ENCODE data around the gene LTF.

LTF gene

GRCh38 chr3:46462111-46462510 lies 2.6 kb downstream of the LTF start:
- Histone ChIP-seq H3K36me3 (replicated peaks in 1 of 2; ENCODE audit: control insufficient read depth in 2 of 2, insufficient read depth in 2 of 2, low read length in 2 of 2) (no peaks in the 10 kb centered on the region), H2BK15ac (ENCODE audit: low read length) (no peak overlapping the region), H3K23ac (ENCODE audit: low read depth, low read length, poor library complexity) (no peak overlapping the region), H2BK120ac (ENCODE audit: low read depth, low read length) (no peak overlapping the region), H2AK5ac (ENCODE audit: low read depth, low read length) (no peak overlapping the region), H4K8ac (ENCODE audit: low read depth, low read length) (no peak overlapping the region), H3K79me1 (ENCODE audit: low read depth, low read length) (no peaks in the 10 kb centered on the region), H2BK12ac (ENCODE audit: low read length) (no peak overlapping the region), H3K4me3 (ENCODE audit: low read length in 2 of 2) (no peak overlapping the region), H2BK5ac (ENCODE audit: low read length) (no peak overlapping the region), H3K9me3 (replicated peaks in 1 of 2; ENCODE audit: control insufficient read depth in 2 of 2, insufficient read depth in 1 of 2, low read depth in 1 of 2, low read length in 2 of 2) (no peaks in the 10 kb centered on the region), H3K27ac (replicated peaks; ENCODE audit: low read length) (no peak overlapping the region), H3K9ac (ENCODE audit: low read depth, low read length, poor library complexity) (no peak overlapping the region), H3K27me3 (ENCODE audit: control insufficient read depth in 3 of 3, insufficient read depth in 3 of 3, low read depth in 1 of 3, low read length in 3 of 3) (peaks cover 0 to 22% (median 0%) of the 10 kb centered on the region in 3 experiments), H3K4me2 (ENCODE audit: insufficient read depth, low read length, poor library complexity, severe bottlenecking) (no peak overlapping the region), H3K4ac (ENCODE audit: low read length) (no peak overlapping the region), H3K18ac (ENCODE audit: low read length) (no peak overlapping the region), H3K4me1 (ENCODE audit: control insufficient read depth in 2 of 2, insufficient read depth in 1 of 2, low read depth in 1 of 2, low read length in 2 of 2) (no peaks in the 10 kb centered on the region), H3K14ac (ENCODE audit: low read length) (no peak overlapping the region), H2AFZ (ENCODE audit: low read length) (no peak overlapping the region), H4K91ac (ENCODE audit: low read depth, low read length, poor library complexity) (no peak overlapping the region)
- no peak for DNase-seq (ENCODE audit: low spot score)
- WGBS, 2 donors (ENCODE audit: extremely low coverage in 2 of 2, insufficient read length in 2 of 2, insufficient replicate concordance in 1 of 2): no CpG with 5 or more reads among the region's 3 CpGs

DNA sequence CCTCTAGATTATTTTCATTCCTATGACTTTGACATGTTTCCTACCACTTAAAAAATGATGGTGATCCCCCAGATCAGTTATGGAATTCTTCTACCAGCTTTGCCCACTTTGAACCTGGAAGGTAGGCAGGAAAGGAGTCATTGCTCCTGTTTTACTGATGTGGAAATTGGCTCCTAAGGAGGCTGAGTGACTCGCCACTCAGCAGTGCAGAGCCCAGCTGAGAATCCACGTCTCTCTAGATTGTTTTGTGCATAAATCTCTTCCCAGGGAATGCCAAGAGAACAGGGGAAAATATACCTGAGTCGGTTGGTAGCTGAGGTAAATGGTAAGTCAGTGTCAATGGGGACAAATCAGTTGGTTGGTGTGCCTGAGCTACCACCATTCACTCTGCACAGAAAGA lies 4.7 kb downstream of the LTF start:
- no peak overlapping the region for H4K8ac ChIP-seq (ENCODE audit: low read depth, low read length)
- no peaks in the 10 kb centered on the region for H3K79me1 ChIP-seq (ENCODE audit: low read depth, low read length)
- H2BK5ac ChIP-seq (ENCODE audit: low read length): no peak overlapping the region
- H2AFZ ChIP-seq (ENCODE audit: low read length): no peak overlapping the region
- no peaks in the 10 kb centered on the region for H3K4me1 ChIP-seq (ENCODE audit: control insufficient read depth in 2 of 2, insufficient read depth in 1 of 2, low read depth in 1 of 2, low read length in 2 of 2)
- H3K9ac ChIP-seq (ENCODE audit: low read depth, low read length, poor library complexity): no peak overlapping the region
- no peak overlapping the region for H3K4me3 ChIP-seq (ENCODE audit: low read length in 2 of 2)
- no peak overlapping the region for H4K91ac ChIP-seq (ENCODE audit: low read depth, low read length, poor library complexity)
- no peak overlapping the region for H2BK15ac ChIP-seq (ENCODE audit: low read length)
- no peak overlapping the region for H2BK12ac ChIP-seq (ENCODE audit: low read length)
- no peaks in the 10 kb centered on the region for H3K9me3 ChIP-seq (replicated peaks in 1 of 2; ENCODE audit: control insufficient read depth in 2 of 2, insufficient read depth in 1 of 2, low read depth in 1 of 2, low read length in 2 of 2)
- peaks cover 0 to 16% (median 0%) of the 10 kb centered on the region in 3 experiments for H3K27me3 ChIP-seq (ENCODE audit: control insufficient read depth in 3 of 3, insufficient read depth in 3 of 3, low read depth in 1 of 3, low read length in 3 of 3)
- H3K27ac ChIP-seq (replicated peaks; ENCODE audit: low read length): no peak overlapping the region
- DNase-seq (ENCODE audit: low spot score): no peak
- H3K4ac ChIP-seq (ENCODE audit: low read length): no peak overlapping the region
- H3K23ac ChIP-seq (ENCODE audit: low read depth, low read length, poor library complexity): no peak overlapping the region
- no peak overlapping the region for H3K4me2 ChIP-seq (ENCODE audit: insufficient read depth, low read length, poor library complexity, severe bottlenecking)
- no peak overlapping the region for H2BK120ac ChIP-seq (ENCODE audit: low read depth, low read length)
- no peak overlapping the region for H2AK5ac ChIP-seq (ENCODE audit: low read depth, low read length)
- WGBS, 2 donors (ENCODE audit: extremely low coverage in 2 of 2, insufficient read length in 2 of 2, insufficient replicate concordance in 1 of 2): no CpG with 5 or more reads among the region's 3 CpGs
- no peaks in the 10 kb centered on the region for H3K36me3 ChIP-seq (replicated peaks in 1 of 2; ENCODE audit: control insufficient read depth in 2 of 2, insufficient read depth in 2 of 2, low read length in 2 of 2)
- no peak overlapping the region for H3K14ac ChIP-seq (ENCODE audit: low read length)
- no peak overlapping the region for H3K18ac ChIP-seq (ENCODE audit: low read length)

DNA sequence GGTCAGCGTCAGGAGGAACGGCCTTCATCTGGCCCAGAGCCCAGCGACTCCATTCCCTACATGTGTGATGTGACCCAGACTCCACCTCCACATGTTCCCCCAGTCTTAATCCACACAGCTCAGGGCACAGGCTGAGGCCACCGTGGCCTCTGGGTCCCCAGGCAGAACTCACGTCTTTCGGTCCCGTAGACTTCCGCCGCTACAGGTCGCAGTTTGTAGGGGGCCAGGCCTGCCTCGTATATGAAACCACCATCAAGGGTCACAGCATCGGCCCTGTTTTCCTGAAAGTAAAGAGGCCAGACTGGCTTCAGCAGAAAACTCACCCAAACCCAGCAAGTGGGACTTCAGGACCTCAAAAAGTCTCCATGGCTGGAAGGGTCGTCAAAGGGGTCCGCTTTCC lies 8.6 kb downstream of the LTF start:
- Histone ChIP-seq H4K8ac (ENCODE audit: low read depth, low read length) (no peak overlapping the region), H3K18ac (ENCODE audit: low read length) (no peak overlapping the region), H3K4me1 (ENCODE audit: control insufficient read depth in 2 of 2, insufficient read depth in 1 of 2, low read depth in 1 of 2, low read length in 2 of 2) (no peaks in the 10 kb centered on the region), H3K9ac (ENCODE audit: low read depth, low read length, poor library complexity) (no peak overlapping the region), H2BK15ac (ENCODE audit: low read length) (no peak overlapping the region), H4K91ac (ENCODE audit: low read depth, low read length, poor library complexity) (no peak overlapping the region), H3K36me3 (replicated peaks in 1 of 2; ENCODE audit: control insufficient read depth in 2 of 2, insufficient read depth in 2 of 2, low read length in 2 of 2) (no peaks in the 10 kb centered on the region), H3K27me3 (ENCODE audit: control insufficient read depth in 3 of 3, insufficient read depth in 3 of 3, low read depth in 1 of 3, low read length in 3 of 3) (no peaks in the 10 kb centered on the region), H3K14ac (ENCODE audit: low read length) (no peak overlapping the region), H2BK5ac (ENCODE audit: low read length) (peak overlapping the region; percentile 59), H2BK120ac (ENCODE audit: low read depth, low read length) (no peak overlapping the region), H3K23ac (ENCODE audit: low read depth, low read length, poor library complexity) (peak overlapping the region; percentile 22), H3K27ac (replicated peaks; ENCODE audit: low read length) (no peak overlapping the region), H2AK5ac (ENCODE audit: low read depth, low read length) (no peak overlapping the region), H2AFZ (ENCODE audit: low read length) (no peak overlapping the region), H3K4me2 (ENCODE audit: insufficient read depth, low read length, poor library complexity, severe bottlenecking) (no peak overlapping the region), H2BK12ac (ENCODE audit: low read length) (no peak overlapping the region), H3K79me1 (ENCODE audit: low read depth, low read length) (no peaks in the 10 kb centered on the region), H3K4ac (ENCODE audit: low read length) (no peak overlapping the region), H3K9me3 (replicated peaks in 1 of 2; ENCODE audit: control insufficient read depth in 2 of 2, insufficient read depth in 1 of 2, low read depth in 1 of 2, low read length in 2 of 2) (no peaks in the 10 kb centered on the region), H3K4me3 (ENCODE audit: low read length in 2 of 2) (no peak overlapping the region)
- DNase-seq (ENCODE audit: low spot score): no peak
- no CpG with 5 or more reads among the region's 14 CpGs for WGBS, 2 donors (ENCODE audit: extremely low coverage in 2 of 2, insufficient read length in 2 of 2, insufficient replicate concordance in 1 of 2)

DNA sequence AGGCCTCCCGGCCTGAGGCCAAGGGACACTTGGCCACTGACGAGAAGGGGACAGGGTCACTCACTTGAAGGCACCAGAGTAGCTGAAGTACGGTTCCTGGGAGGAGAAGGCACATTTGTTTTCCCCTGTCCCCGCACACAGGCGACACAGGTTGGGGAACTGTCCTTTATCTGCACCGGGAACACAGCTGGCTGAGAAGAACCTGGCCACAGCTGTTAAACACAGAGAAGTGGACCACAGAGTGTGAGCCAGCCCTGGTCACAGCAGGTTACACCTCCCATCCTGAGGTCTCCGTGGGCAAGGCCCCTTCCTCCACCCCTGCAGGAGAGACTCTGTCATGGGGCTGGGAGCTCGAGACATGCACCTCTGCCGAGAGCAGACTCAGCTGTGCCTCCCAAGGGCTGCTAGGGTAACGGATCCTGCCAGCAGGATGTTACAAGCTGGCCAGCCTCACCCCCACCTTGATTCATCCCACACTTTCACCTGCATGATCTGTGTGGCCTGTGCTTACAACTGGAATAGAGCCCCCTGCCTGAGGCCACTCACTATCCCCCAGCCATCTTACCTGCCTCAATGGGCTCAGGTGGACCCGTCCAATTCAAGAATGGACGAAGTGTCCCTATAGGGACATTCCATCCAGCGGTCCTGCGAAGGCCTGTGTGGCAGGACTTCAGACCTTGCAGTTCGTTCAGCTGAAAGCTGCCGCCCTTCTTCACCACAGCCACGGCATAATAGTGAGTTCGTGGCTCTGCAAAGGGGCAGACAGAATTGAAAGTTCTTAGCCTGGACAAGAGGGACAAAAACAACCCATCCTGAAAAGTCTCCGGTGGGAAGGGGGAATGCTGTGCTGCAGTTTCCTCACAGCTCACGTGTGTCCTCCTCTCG lies 9.2 kb downstream of the LTF start:
- WGBS, 2 donors (ENCODE audit: extremely low coverage in 2 of 2, insufficient read length in 2 of 2, insufficient replicate concordance in 1 of 2): no CpG with 5 or more reads among the region's 21 CpGs
- no peak overlapping the region for H3K4me2 ChIP-seq (ENCODE audit: insufficient read depth, low read length, poor library complexity, severe bottlenecking)
- H3K79me1 ChIP-seq (ENCODE audit: low read depth, low read length): no peaks in the 10 kb centered on the region

More for the DNA sequence above, 9.2 kb downstream of the LTF start:
- peak overlapping the region; percentile 59 for H2BK5ac ChIP-seq (ENCODE audit: low read length)
- no peak overlapping the region for H2BK120ac ChIP-seq (ENCODE audit: low read depth, low read length)
- no peak overlapping the region for H3K9ac ChIP-seq (ENCODE audit: low read depth, low read length, poor library complexity)
- no peaks in the 10 kb centered on the region for H3K36me3 ChIP-seq (replicated peaks in 1 of 2; ENCODE audit: control insufficient read depth in 2 of 2, insufficient read depth in 2 of 2, low read length in 2 of 2)
- no peak for DNase-seq (ENCODE audit: low spot score)
- H2AK5ac ChIP-seq (ENCODE audit: low read depth, low read length): no peak overlapping the region
- no peak overlapping the region for H3K27ac ChIP-seq (replicated peaks; ENCODE audit: low read length)
- H2BK15ac ChIP-seq (ENCODE audit: low read length): peak overlapping the region; percentile 24
- peak overlapping the region in 1 of 2 donors; percentile 2 for H3K4me3 ChIP-seq (ENCODE audit: low read length in 2 of 2)
- no peak overlapping the region for H2AFZ ChIP-seq (ENCODE audit: low read length)
- no peaks in the 10 kb centered on the region for H3K4me1 ChIP-seq (ENCODE audit: control insufficient read depth in 2 of 2, insufficient read depth in 1 of 2, low read depth in 1 of 2, low read length in 2 of 2)
- H4K8ac ChIP-seq (ENCODE audit: low read depth, low read length): no peak overlapping the region
- H4K91ac ChIP-seq (ENCODE audit: low read depth, low read length, poor library complexity): no peak overlapping the region
- no peaks in the 10 kb centered on the region for H3K27me3 ChIP-seq (ENCODE audit: control insufficient read depth in 3 of 3, insufficient read depth in 3 of 3, low read depth in 1 of 3, low read length in 3 of 3)
- peak overlapping the region; percentile 23 for H2BK12ac ChIP-seq (ENCODE audit: low read length)
- no peak overlapping the region for H3K14ac ChIP-seq (ENCODE audit: low read length)
- no peak overlapping the region for H3K4ac ChIP-seq (ENCODE audit: low read length)
- H3K18ac ChIP-seq (ENCODE audit: low read length): peak overlapping the region; percentile 80
- no peaks in the 10 kb centered on the region for H3K9me3 ChIP-seq (replicated peaks in 1 of 2; ENCODE audit: control insufficient read depth in 2 of 2, insufficient read depth in 1 of 2, low read depth in 1 of 2, low read length in 2 of 2)
- H3K23ac ChIP-seq (ENCODE audit: low read depth, low read length, poor library complexity): peak overlapping the region; percentile 57

All from neuronal stem cell (in vitro differentiated cells).